Mesenteric fat pad (tissue), 1 donor: ENCODE data around the gene C16orf89. TPM values are rescaled to one million over a fixed set of nuclear protein-coding genes. Genes with fewer than 3 reads are reported as not detected.
A peak's percentile ranks its signal among the peaks of the same experiment; 100 is the strongest.
"Not testable (repeated sequence)": the region's sequence is repeated elsewhere in the genome, so short reads cannot be mapped to it uniquely, and the experiment has no call there.

ENCODE experiments used
- DNase-seq: peaks from one replicate; pipeline ENCODE4 v3.0.0-alpha.2; 2020; ENCODE audit warnings: low spot score
- total RNA-seq: library from RNA; stranded (reverse); fragmentation: NEBNext Ultra II Directional; extraction: Animal tissue kit (Norgen Biotek cat#: 25700); gene quantifications from one replicate; pipeline ENCODE4 v1.2.1, GENCODE V29; 2021
- donor health status: DM: yes; HTN: yes; CAD: no.

Gene C16orf89
- total RNA-seq, 1 donor from 2014 or later: 14.1 TPM

GRCh38 chr16:5062051-5062450 is 3.7 kb downstream of the C16orf89 start:
- no peak for DNase-seq

GRCh38 chr16:5060073-5060641 is 5.6 kb downstream of the C16orf89 start:
- DNase-seq: no peak

- DNase-seq: no peak
Observed at GRCh38 chr16:5059386-5060072, 6.2 kb downstream of the C16orf89 start.

- DNase-seq: no peak
Observed at GRCh38 chr16:5058476-5058875, 7.3 kb downstream of the C16orf89 start.

GRCh38 chr16:5056352-5056751 is 9.4 kb downstream of the C16orf89 start:
- no peak for DNase-seq

- DNase-seq: no peak
Observed at GRCh38 chr16:5054876-5055865, 10.6 kb downstream of the C16orf89 start.

GRCh38 chr16:5046914-5047313 is 18.8 kb downstream of the C16orf89 start:
- DNase-seq: no peak

GRCh38 chr16:5045499-5046115 is 20.1 kb downstream of the C16orf89 start:
- no peak for DNase-seq

GRCh38 chr16:5044581-5044980 is 21.2 kb downstream of the C16orf89 start:
- DNase-seq: not testable (repeated sequence)

GRCh38 chr16:5044011-5044540 is 21.7 kb downstream of the C16orf89 start:
- no peak for DNase-seq

- DNase-seq: no peak
Observed at GRCh38 chr16:5042574-5043171, 23.1 kb downstream of the C16orf89 start.

GRCh38 chr16:5041600-5042133 is 24.1 kb downstream of the C16orf89 start:
- no peak for DNase-seq

GRCh38 chr16:5040451-5040850 is 25.3 kb downstream of the C16orf89 start:
- no peak for DNase-seq

GRCh38 chr16:5036228-5037156 is 29.3 kb downstream of the C16orf89 start:
- no peak for DNase-seq

GRCh38 chr16:5035909-5036227 is 29.9 kb downstream of the C16orf89 start:
- no peak for DNase-seq

- no peak for DNase-seq
Observed at GRCh38 chr16:5034167-5034523, 31.6 kb downstream of the C16orf89 start.

- DNase-seq: peak; percentile 95
Observed at GRCh38 chr16:5033256-5034166, 32.2 kb downstream of the C16orf89 start, which contains the start of gene NAGPA. TSS of gene NAGPA (minus strand) at chr16:5033935. CDS start at chr16:5033914, 21 bp downstream.

GRCh38 chr16:5032748-5033167 is 33.0 kb downstream of the C16orf89 start:
- DNase-seq: no peak
